SK-N-SH (cell line): ENCODE results near the gene MIOX. TPM values are rescaled to one million over a fixed set of nuclear protein-coding genes. Genes with fewer than 3 reads are reported as not detected.
A peak's percentile ranks its signal among the peaks of the same experiment; 100 is the strongest.

Experiments
- CTCF ChIA-PET: fragments of 300-600, 350-600 bp; formaldehyde crosslinking; extraction: SDS; loops from one replicate; lab custom pipeline; 2021; lab: Yijun Ruan, JAX
- POLR2A ChIA-PET: fragments of 350-600 bp; sonication (Branson Sonifier 250); formaldehyde crosslinking; extraction: SDS; loops from one replicate; lab custom pipeline; 2020; ENCODE audit warnings: antibody characterized with exemption, inconsistent platforms; lab: Yijun Ruan, JAX
- DNase-seq: peaks from one replicate; pipeline ENCODE4 v3.0.0; 2012
- H2AFZ ChIP-seq: fragments of 200-600 bp; sonication (generic); 2 replicates; pipeline ENCODE4 v1.8.1; 2016; ENCODE audit warnings: antibody characterized with exemption, mild to moderate bottlenecking, low read depth
- H3F3A ChIP-seq: fragments of 200-600 bp; sonication (generic); replicated peaks from 2 replicates; pipeline ENCODE3; 2016; ENCODE audit warnings: antibody characterized with exemption, mild to moderate bottlenecking; ENCODE audit not compliant: insufficient read depth
- H3K27ac ChIP-seq, 2 experiments: fragments of 200-500 bp in 1 of 2; fragments of 200-600 bp in 1 of 2; sonication (Bioruptor generic) in 1 of 2; sonication (generic), shearing (Covaris generic) in 1 of 2; 2 replicates each; pipeline versions ENCODE4 v1.5.1 to v1.6.1; 2014 to 2016; ENCODE audit warnings: low read depth in 2 of 2, inconsistent platforms in 1 of 2, low read length in 1 of 2, mild to moderate bottlenecking in 1 of 2, mixed read lengths in 1 of 2
- H3K27me3 ChIP-seq: fragments of 200-600 bp; sonication (generic), shearing (Covaris generic); 2 replicates; pipeline ENCODE4 v1.6.1; 2016; ENCODE audit warnings: mixed run types; ENCODE audit not compliant: insufficient read depth
- H3K36me3 ChIP-seq, 2 experiments: fragments of 200-500 bp in 1 of 2; fragments of 200-600 bp in 1 of 2; sonication (Bioruptor generic) in 1 of 2; sonication (generic) in 1 of 2; replicated peaks in 1 of 2; 2 replicates each; pipeline versions ENCODE3 to v1.5.1; 2014 to 2016; ENCODE audit warnings: low read length in 1 of 2, mild to moderate bottlenecking in 1 of 2; ENCODE audit not compliant: insufficient read depth in 2 of 2, control insufficient read depth in 1 of 2
- H3K4me1 ChIP-seq, 2 experiments: fragments of 200-500 bp in 1 of 2; fragments of 200-600 bp in 1 of 2; sonication (Bioruptor generic) in 1 of 2; sonication (generic), shearing (Covaris generic) in 1 of 2; 2 replicates each; pipeline versions ENCODE4 v1.5.1 to v1.6.1; 2014 to 2016; ENCODE audit warnings: low read depth in 1 of 2, low read length in 1 of 2, mixed run types in 1 of 2; ENCODE audit not compliant: insufficient read depth in 2 of 2, control insufficient read depth in 1 of 2
- H3K4me2 ChIP-seq: fragments of 200-600 bp; sonication (generic), shearing (Covaris generic); 2 replicates; pipeline ENCODE4 v1.6.1; 2017; ENCODE audit warnings: mixed run types
- H3K4me3 ChIP-seq, 2 experiments: fragments of 200-500 bp in 1 of 2; fragments of 200-600 bp in 1 of 2; sonication (Bioruptor generic) in 1 of 2; sonication (generic), shearing (Covaris generic) in 1 of 2; 2 replicates each; pipeline versions ENCODE4 v1.5.1 to v1.8.1; 2014 to 2016; ENCODE audit warnings: low read depth in 2 of 2, inconsistent platforms in 1 of 2, low read length in 1 of 2, mild to moderate bottlenecking in 1 of 2, mixed read lengths in 1 of 2, moderate library complexity in 1 of 2
- H3K79me2 ChIP-seq: fragments of 200-600 bp; sonication (generic); 2 replicates; pipeline ENCODE4 v1.8.1; 2017; ENCODE audit warnings: mild to moderate bottlenecking; ENCODE audit not compliant: insufficient read depth
- H3K9ac ChIP-seq: fragments of 200-600 bp; sonication (generic); 2 replicates; pipeline ENCODE4 v1.6.1; 2017; ENCODE audit warnings: mixed run types
- H3K9me2 ChIP-seq: fragments of 200-600 bp; sonication (generic); 2 replicates; pipeline ENCODE4 v1.6.1; 2017; ENCODE audit warnings: mixed run types
- H3K9me3 ChIP-seq: fragments of 200-600 bp; sonication (generic); 2 replicates; pipeline ENCODE4 v1.6.1; 2017; ENCODE audit warnings: mixed run types, mild to moderate bottlenecking, moderate library complexity
- H4K20me1 ChIP-seq: fragments of 200-600 bp; sonication (generic); 2 replicates; pipeline ENCODE4 v1.6.1; 2017; ENCODE audit warnings: mild to moderate bottlenecking, mixed run types; ENCODE audit not compliant: insufficient read depth
- CHD2 ChIP-seq: fragments of 150-350 bp; IDR thresholded peaks from 2 replicates; pipeline ENCODE4 v1.6.1; 2018; ENCODE audit warnings: low read length; ENCODE audit not compliant: partially characterized antibody
- EP300 ChIP-seq, 2 experiments: IDR thresholded peaks; 2 replicates each; pipeline versions ENCODE4 v1.4.0 to v1.6.1; 2012; ENCODE audit warnings: borderline replicate concordance in 1 of 2, low read depth in 1 of 2, low read length in 1 of 2
- EZH2phosphoT487 ChIP-seq: fragments of 200-600 bp; sonication (generic); IDR thresholded peaks from 2 replicates; pipeline ENCODE4 v1.6.1; 2017; ENCODE audit warnings: low read depth, mixed run types, mild to moderate bottlenecking, antibody characterized with exemption, moderate library complexity, borderline replicate concordance
- FOSL2 ChIP-seq: IDR thresholded peaks from 2 replicates; pipeline ENCODE4 v1.4.0; 2012; ENCODE audit warnings: low read depth, mild to moderate bottlenecking, moderate library complexity, borderline replicate concordance
- FOXM1 ChIP-seq: IDR thresholded peaks from 2 replicates; pipeline ENCODE4 v1.4.0; 2012; ENCODE audit warnings: low read depth, mild to moderate bottlenecking
- GATA2 ChIP-seq: sonication (generic); formaldehyde crosslinking; IDR thresholded peaks from 2 replicates; pipeline ENCODE4 v1.5.0; 2020; ENCODE audit warnings: mild to moderate bottlenecking, missing genetic modification reagents
- IRF3 ChIP-seq: fragments of 150-350 bp; IDR thresholded peaks from 2 replicates; pipeline ENCODE4 v1.6.1; 2016; ENCODE audit warnings: mild to moderate bottlenecking, low read depth, low read length
- MXI1 ChIP-seq: IDR thresholded peaks from 2 replicates; pipeline ENCODE4 v1.6.1; 2012; ENCODE audit warnings: mild to moderate bottlenecking, low read depth, low read length, improper control_type of control experiment
- NFIC ChIP-seq: IDR thresholded peaks from 2 replicates; pipeline ENCODE4 v1.4.0; 2012; ENCODE audit warnings: borderline replicate concordance
- NRF1 ChIP-seq: IDR thresholded peaks from 2 replicates; pipeline ENCODE4 v1.6.1; 2012; ENCODE audit warnings: low read depth, mild to moderate bottlenecking, low read length
- PBX3 ChIP-seq: IDR thresholded peaks from 2 replicates; pipeline ENCODE4; 2012
- POLR2AphosphoS5 ChIP-seq: IDR thresholded peaks from 2 replicates; pipeline ENCODE4 v1.6.1; 2012; ENCODE audit warnings: low read depth, low read length
- RCOR1 ChIP-seq: fragments of 150-350 bp; IDR thresholded peaks from 2 replicates; pipeline ENCODE4 v1.6.1; 2017; ENCODE audit warnings: antibody characterized with exemption, low read length
- RFX5 ChIP-seq: IDR thresholded peaks from 2 replicates; pipeline ENCODE4 v1.6.1; 2012; ENCODE audit warnings: mild to moderate bottlenecking, improper control_type of control experiment, low read length
- RXRA ChIP-seq: IDR thresholded peaks from 2 replicates; pipeline ENCODE4 v1.4.0; 2012; ENCODE audit warnings: low read depth, mild to moderate bottlenecking, borderline replicate concordance
- SIN3A ChIP-seq: IDR thresholded peaks from 2 replicates; pipeline ENCODE4 v1.6.1; 2012; ENCODE audit warnings: low read depth, mild to moderate bottlenecking, low read length, moderate library complexity, borderline replicate concordance
- SMC3 ChIP-seq: IDR thresholded peaks from 2 replicates; pipeline ENCODE4 v1.6.1; 2012; ENCODE audit warnings: low read depth, low read length, improper control_type of control experiment
- TAF1 ChIP-seq: IDR thresholded peaks from 2 replicates; pipeline ENCODE4 v1.6.1; 2012; ENCODE audit warnings: low read depth, mild to moderate bottlenecking, low read length, moderate library complexity, borderline replicate concordance
- TCF12 ChIP-seq: IDR thresholded peaks from 2 replicates; pipeline ENCODE4 v1.4.0; 2012
- YY1 ChIP-seq: IDR thresholded peaks from 2 replicates; pipeline ENCODE4 v1.4.0; 2012; ENCODE audit warnings: low read depth, mild to moderate bottlenecking
- WGBS: methylation state at CpG from one replicate; pipeline ENCODE4 v1.1.6; 2017; ENCODE audit warnings: low lambda C conversion rate; 5-methylcytosine and 5-hydroxymethylcytosine counted together
- polyA plus RNA-seq, 3 experiments: library from polyadenylated mRNA; depleted of rRNA; stranded (reverse); fragments of >200 nt; gene quantifications; 2 replicates each; pipeline ENCODE4 v1.2.3, GENCODE V29; 2012
- TF ChIP-seq, protein P1 (sequence below): fragments of 150-350 bp; IDR thresholded peaks from 2 replicates; pipeline ENCODE4 v1.6.1; 2017; ENCODE audit warnings: antibody characterized with exemption, low read length, low read depth, borderline replicate concordance
- TF ChIP-seq, protein P2 (sequence below): IDR thresholded peaks from 2 replicates; pipeline ENCODE4 v1.4.0; 2012; ENCODE audit warnings: low read depth, borderline replicate concordance

Gene MIOX
- polyA plus RNA-seq, 1 of the 3 experiments (the other 2 are of a cell fraction): 0.05 TPM

DNA sequence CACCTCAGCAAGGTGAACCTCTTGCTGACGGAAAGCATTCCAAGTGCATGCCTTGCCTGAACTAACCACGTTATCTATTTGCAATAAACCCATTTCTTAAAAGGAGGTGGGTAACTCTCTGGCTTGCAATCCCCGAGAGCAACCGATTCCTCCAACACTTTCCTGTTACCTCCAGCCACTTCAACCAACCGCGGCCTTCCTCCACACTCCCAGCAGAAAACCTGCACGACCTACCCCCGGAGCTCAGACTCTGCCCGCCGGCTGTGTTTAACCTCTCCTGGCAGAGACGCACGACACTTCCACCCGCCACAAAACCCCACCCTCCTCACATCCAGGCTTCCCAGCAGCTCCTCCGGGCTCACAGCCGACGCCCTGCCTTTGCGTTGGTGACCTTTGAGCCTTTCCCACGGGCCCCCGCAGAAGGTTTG, 38.0 kb downstream of the MIOX start (continued):
- no peak for TF ChIP-seq RCOR1
- TF ChIP-seq YY1: no peak
- TF ChIP-seq, protein P1, sequence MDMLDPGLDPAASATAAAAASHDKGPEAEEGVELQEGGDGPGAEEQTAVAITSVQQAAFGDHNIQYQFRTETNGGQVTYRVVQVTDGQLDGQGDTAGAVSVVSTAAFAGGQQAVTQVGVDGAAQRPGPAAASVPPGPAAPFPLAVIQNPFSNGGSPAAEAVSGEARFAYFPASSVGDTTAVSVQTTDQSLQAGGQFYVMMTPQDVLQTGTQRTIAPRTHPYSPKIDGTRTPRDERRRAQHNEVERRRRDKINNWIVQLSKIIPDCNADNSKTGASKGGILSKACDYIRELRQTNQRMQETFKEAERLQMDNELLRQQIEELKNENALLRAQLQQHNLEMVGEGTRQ: no peak
- TF ChIP-seq IRF3: no peak
- no peak for TF ChIP-seq RXRA
- no peak for TF ChIP-seq PBX3
- no peak for TF ChIP-seq SMC3

- ChIA-PET CTCF (interaction anchor here (0.5 to 3.4 kb wide), 44 partner anchors 9 to 288 kb away, joined by 3 to 53 read pairs (median 4); partner anchors contain the start of genes CHKB, HDAC10, KLHDC7B and LMF2), POLR2A (interaction anchor here (0.6 to 2.9 kb wide), 18 partner anchors 9 to 281 kb away, joined by 3 to 12 read pairs (median 5); partner anchors contain the start of genes ADM2, CHKB, KLHDC7B and LMF2)
- Histone ChIP-seq H3K9me3 (no peaks in the 10 kb centered on the region), H3K4me3 (peak within 1 kb of the TSS; percentile 80 to 81), H4K20me1 (peaks cover 8% of the 10 kb centered on the region; the same call in 1 of the 2 replicates), H3K4me2 (peak within 1 kb of the TSS; percentile 93), H3F3A (peaks cover 19% of the 10 kb centered on the region), H3K27ac (peak within 1 kb of the TSS; percentile 68 to 93), H3K9ac (peak within 1 kb of the TSS; percentile 80), H3K4me1 (peaks cover 7 to 24% of the 10 kb centered on the region in 2 experiments; a peak in 2 of 4 replicates), H3K27me3 (no peaks in the 10 kb centered on the region), H3K36me3 (peaks cover 7 to 30% of the 10 kb centered on the region in 2 experiments), H2AFZ (peak within 1 kb of the TSS; percentile 76), H3K79me2 (peaks cover 18% of the 10 kb centered on the region), H3K9me2 (no peaks in the 10 kb centered on the region)
- WGBS: 0% methylated on average over 3 of the region's 84 CpGs
- peak; percentile 100 for DNase-seq
- no peak for TF ChIP-seq NFIC
- no peak for TF ChIP-seq IRF3
- peak; percentile 61 for TF ChIP-seq TAF1
- TF ChIP-seq, protein P1: peak; percentile 89
- no peak for TF ChIP-seq EZH2phosphoT487
- no peak for TF ChIP-seq TCF12
- TF ChIP-seq FOSL2: no peak
- peak; percentile 90 for TF ChIP-seq POLR2AphosphoS5
- peak; percentile 16; the same call in 1 of the 2 replicates for TF ChIP-seq SMC3
- peak; percentile 97 for TF ChIP-seq NRF1
- peak; percentile 71 for TF ChIP-seq CHD2
- no peak for TF ChIP-seq EP300 (IDR thresholded peaks at IDR 0.05; ENCODE audit: borderline replicate concordance in 1 of 2, low read depth in 1 of 2, low read length in 1 of 2)
- no peak for TF ChIP-seq RFX5
- peak; percentile 82 for TF ChIP-seq MXI1
- no peak for TF ChIP-seq FOXM1
- TF ChIP-seq, protein P2, sequence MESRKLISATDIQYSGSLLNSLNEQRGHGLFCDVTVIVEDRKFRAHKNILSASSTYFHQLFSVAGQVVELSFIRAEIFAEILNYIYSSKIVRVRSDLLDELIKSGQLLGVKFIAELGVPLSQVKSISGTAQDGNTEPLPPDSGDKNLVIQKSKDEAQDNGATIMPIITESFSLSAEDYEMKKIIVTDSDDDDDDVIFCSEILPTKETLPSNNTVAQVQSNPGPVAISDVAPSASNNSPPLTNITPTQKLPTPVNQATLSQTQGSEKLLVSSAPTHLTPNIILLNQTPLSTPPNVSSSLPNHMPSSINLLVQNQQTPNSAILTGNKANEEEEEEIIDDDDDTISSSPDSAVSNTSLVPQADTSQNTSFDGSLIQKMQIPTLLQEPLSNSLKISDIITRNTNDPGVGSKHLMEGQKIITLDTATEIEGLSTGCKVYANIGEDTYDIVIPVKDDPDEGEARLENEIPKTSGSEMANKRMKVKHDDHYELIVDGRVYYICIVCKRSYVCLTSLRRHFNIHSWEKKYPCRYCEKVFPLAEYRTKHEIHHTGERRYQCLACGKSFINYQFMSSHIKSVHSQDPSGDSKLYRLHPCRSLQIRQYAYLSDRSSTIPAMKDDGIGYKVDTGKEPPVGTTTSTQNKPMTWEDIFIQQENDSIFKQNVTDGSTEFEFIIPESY: peak; percentile 83
- peak; percentile 71; the same call in 1 of the 2 replicates for TF ChIP-seq SIN3A
- no peak for TF ChIP-seq GATA2
- no peak; the same call in 1 of the 2 replicates for TF ChIP-seq YY1
These were observed 38.6 kb downstream of the MIOX start, which contains the start of gene SCO2 for GRCh38 chr22:50525104-50525857. TSS of gene SCO2 (minus strand) at chr22:50525598. CDS start at chr22:50524411, 1,187 bp downstream.
